Neural progenitor cell (in vitro differentiated cells): ENCODE results near the gene GRIP1. TPM values are rescaled to one million over a fixed set of nuclear protein-coding genes. Genes with fewer than 3 reads are reported as not detected.

Source experiments
- DNase-seq: peaks from one replicate; pipeline ENCODE4 v3.0.0-alpha.2; 2016; ENCODE audit warnings: low spot score
- H2AFZ ChIP-seq: fragments of 200-600 bp; sonication (generic); replicated peaks from 2 replicates; pipeline ENCODE4 v1.6.1; 2016; ENCODE audit warnings: antibody characterized with exemption
- H3F3A ChIP-seq: fragments of 200-600 bp; sonication (generic); 2 replicates; pipeline ENCODE4 v1.6.1; 2016; ENCODE audit warnings: antibody characterized with exemption, low read depth
- H3K27ac ChIP-seq: fragments of 200-600 bp; sonication (generic); 2 replicates; pipeline ENCODE4 v1.5.1; 2016; ENCODE audit warnings: mild to moderate bottlenecking
- H3K27me3 ChIP-seq: fragments of 200-600 bp; sonication (generic); 2 replicates; pipeline ENCODE4 v1.6.1; 2016; ENCODE audit warnings: mild to moderate bottlenecking, moderate library complexity
- H3K36me3 ChIP-seq: fragments of 200-600 bp; sonication (generic); 2 replicates; pipeline ENCODE4 v1.5.1; 2016
- H3K4me1 ChIP-seq: fragments of 200-600 bp; sonication (generic); 2 replicates; pipeline ENCODE4 v1.6.1; 2016; ENCODE audit warnings: mixed run types
- H3K4me2 ChIP-seq: fragments of 200-600 bp; sonication (generic); 2 replicates; pipeline ENCODE4 v1.6.1; 2016
- H3K4me3 ChIP-seq: fragments of 200-600 bp; sonication (generic); 2 replicates; pipeline ENCODE4 v1.5.1; 2016
- H3K79me2 ChIP-seq: fragments of 200-600 bp; sonication (generic); 2 replicates; pipeline ENCODE4 v1.6.1; 2016; ENCODE audit warnings: low read depth
- H3K9ac ChIP-seq: fragments of 200-600 bp; sonication (generic); 2 replicates; pipeline ENCODE4 v1.6.1; 2016
- H3K9me3 ChIP-seq: fragments of 200-600 bp; sonication (generic); 2 replicates; pipeline ENCODE4 v1.5.1; 2016; ENCODE audit warnings: low read depth
- H4K20me1 ChIP-seq: fragments of 200-600 bp; sonication (generic); 2 replicates; pipeline ENCODE4 v1.6.1; 2016; ENCODE audit warnings: low read depth
- H3K27ac Mint-ChIP-seq: 3 replicates; pipeline ENCODE4 v1.8.0; 2021; ENCODE audit warnings: mixed read lengths
- H3K27me3 Mint-ChIP-seq: 2 replicates; pipeline ENCODE4 v1.8.0; 2022; ENCODE audit warnings: low read depth, mild to moderate bottlenecking, inconsistent platforms, moderate library complexity, mixed read lengths; ENCODE audit not compliant: insufficient read depth
- H3K36me3 Mint-ChIP-seq: 3 replicates; pipeline ENCODE4 v1.8.0; 2021; ENCODE audit warnings: mixed read lengths
- H3K4me1 Mint-ChIP-seq: 3 replicates; pipeline ENCODE4 v1.8.0; 2021; ENCODE audit warnings: mixed read lengths
- H3K4me3 Mint-ChIP-seq: 3 replicates; pipeline ENCODE4 v1.8.0; 2021; ENCODE audit warnings: mild to moderate bottlenecking, moderate library complexity, mixed read lengths
- H3K9me3 Mint-ChIP-seq: 3 replicates; pipeline ENCODE4 v1.8.0; 2020; ENCODE audit warnings: mixed read lengths
- EZH2 ChIP-seq: fragments of 200-600 bp; sonication (generic); IDR thresholded peaks from 2 replicates; pipeline ENCODE4 v1.6.1; 2017; ENCODE audit warnings: antibody characterized with exemption, mild to moderate bottlenecking, moderate library complexity
- EZH2phosphoT487 ChIP-seq: fragments of 200-600 bp; sonication (generic); IDR thresholded peaks from 2 replicates; pipeline ENCODE4 v1.6.1; 2017; ENCODE audit warnings: antibody characterized with exemption
- total RNA-seq: library from RNA; depleted of rRNA; stranded (reverse); fragments of >200 nt; gene quantifications from 2 replicates; pipeline ENCODE4 v1.2.3, GENCODE V29; 2015; ENCODE audit warnings: low replicate concordance
- TF ChIP-seq, protein P1 (sequence below): fragments of 200-600 bp; sonication (generic); IDR thresholded peaks from 2 replicates; pipeline ENCODE4 v1.5.1; 2017; ENCODE audit warnings: antibody characterized with exemption, mild to moderate bottlenecking

Gene GRIP1
- total RNA-seq, 1 donor from 2014 or later = 38.2 TPM

GRCh38 chr12:66648033-66648735, 30.7 kb downstream of the GRIP1 start:
- DNase-seq = no peak
- Mint-ChIP-seq H3K9me3 (no peaks in the 10 kb centered on the region), H3K27ac (peak overlapping the region; percentile 34), H3K4me3 (no peak overlapping the region), H3K36me3 (no peaks in the 10 kb centered on the region), H3K27me3 (no peaks in the 10 kb centered on the region), H3K4me1 (peaks cover 20% of the 10 kb centered on the region)
- peaks cover 9% of the 10 kb centered on the region for H3K4me1 ChIP-seq
- peaks cover under 1% of the 10 kb centered on the region for H4K20me1 ChIP-seq
- no peaks in the 10 kb centered on the region for H3K79me2 ChIP-seq
- no peak overlapping the region for H3K27ac ChIP-seq
- TF ChIP-seq EZH2phosphoT487 (no peak), EZH2 (no peak)
- TF ChIP-seq, protein P1, sequence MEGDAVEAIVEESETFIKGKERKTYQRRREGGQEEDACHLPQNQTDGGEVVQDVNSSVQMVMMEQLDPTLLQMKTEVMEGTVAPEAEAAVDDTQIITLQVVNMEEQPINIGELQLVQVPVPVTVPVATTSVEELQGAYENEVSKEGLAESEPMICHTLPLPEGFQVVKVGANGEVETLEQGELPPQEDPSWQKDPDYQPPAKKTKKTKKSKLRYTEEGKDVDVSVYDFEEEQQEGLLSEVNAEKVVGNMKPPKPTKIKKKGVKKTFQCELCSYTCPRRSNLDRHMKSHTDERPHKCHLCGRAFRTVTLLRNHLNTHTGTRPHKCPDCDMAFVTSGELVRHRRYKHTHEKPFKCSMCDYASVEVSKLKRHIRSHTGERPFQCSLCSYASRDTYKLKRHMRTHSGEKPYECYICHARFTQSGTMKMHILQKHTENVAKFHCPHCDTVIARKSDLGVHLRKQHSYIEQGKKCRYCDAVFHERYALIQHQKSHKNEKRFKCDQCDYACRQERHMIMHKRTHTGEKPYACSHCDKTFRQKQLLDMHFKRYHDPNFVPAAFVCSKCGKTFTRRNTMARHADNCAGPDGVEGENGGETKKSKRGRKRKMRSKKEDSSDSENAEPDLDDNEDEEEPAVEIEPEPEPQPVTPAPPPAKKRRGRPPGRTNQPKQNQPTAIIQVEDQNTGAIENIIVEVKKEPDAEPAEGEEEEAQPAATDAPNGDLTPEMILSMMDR = no peak
- no peak overlapping the region for H2AFZ ChIP-seq
- H3K9me3 ChIP-seq = no peaks in the 10 kb centered on the region
- H3K9ac ChIP-seq = no peak overlapping the region
- no peaks in the 10 kb centered on the region for H3K36me3 ChIP-seq
- H3F3A ChIP-seq = no peaks in the 10 kb centered on the region
- no peak overlapping the region for H3K4me3 ChIP-seq
- H3K4me2 ChIP-seq = no peak overlapping the region
- no peaks in the 10 kb centered on the region for H3K27me3 ChIP-seq

DNA sequence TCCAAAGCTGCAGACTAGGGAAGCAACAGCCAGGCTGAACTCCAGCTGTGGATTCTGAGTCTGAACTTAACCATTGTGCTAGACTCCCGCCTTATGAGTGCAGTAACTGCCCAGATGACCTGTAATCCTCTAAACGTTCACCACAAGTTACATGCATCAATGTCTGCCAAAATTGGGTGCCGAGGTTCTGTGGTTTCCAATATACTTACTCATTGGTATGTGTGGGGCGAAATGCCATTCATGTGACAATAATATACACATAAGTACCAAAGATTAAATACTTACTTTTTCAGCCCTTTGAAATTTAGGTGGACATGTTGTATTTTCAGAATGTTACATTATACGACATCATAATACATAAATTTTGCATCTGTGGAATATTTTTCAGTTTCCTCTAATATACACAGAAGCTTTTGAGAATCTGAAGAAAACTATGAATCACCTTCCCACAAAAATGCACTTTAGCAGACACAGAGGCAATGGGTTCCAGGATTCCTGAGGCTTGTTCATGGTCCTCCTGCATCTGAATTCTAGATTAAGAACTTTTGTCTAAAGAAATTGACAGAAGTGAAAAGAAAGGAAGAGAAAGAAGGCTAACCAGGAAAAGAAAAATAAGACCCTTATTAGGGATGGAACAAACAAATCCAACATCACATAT, 31.7 kb downstream of the GRIP1 start:
- Histone ChIP-seq H3K27ac (no peak overlapping the region), H2AFZ (no peak overlapping the region), H3K9ac (no peak overlapping the region), H3F3A (no peaks in the 10 kb centered on the region), H3K4me3 (no peak overlapping the region), H3K79me2 (no peaks in the 10 kb centered on the region), H3K9me3 (no peaks in the 10 kb centered on the region), H3K4me1 (peaks cover 9% of the 10 kb centered on the region), H3K27me3 (no peaks in the 10 kb centered on the region), H3K36me3 (no peaks in the 10 kb centered on the region), H3K4me2 (no peak overlapping the region), H4K20me1 (no peaks in the 10 kb centered on the region)
- Mint-ChIP-seq H3K27me3 (no peaks in the 10 kb centered on the region), H3K4me3 (no peak overlapping the region), H3K9me3 (no peaks in the 10 kb centered on the region), H3K27ac (no peak overlapping the region), H3K36me3 (no peaks in the 10 kb centered on the region), H3K4me1 (peaks cover 20% of the 10 kb centered on the region)
- no peak for DNase-seq
- TF ChIP-seq EZH2phosphoT487 (no peak), EZH2 (no peak)
- TF ChIP-seq, protein P1 = no peak

GRCh38 chr12:66644151-66644550, 34.7 kb downstream of the GRIP1 start:
- TF ChIP-seq EZH2phosphoT487 (no peak), EZH2 (no peak)
- TF ChIP-seq, protein P1 = no peak
- Histone ChIP-seq H3K27ac (no peak overlapping the region), H3K36me3 (no peaks in the 10 kb centered on the region), H3K4me3 (no peak overlapping the region), H3F3A (no peaks in the 10 kb centered on the region), H3K4me1 (peaks cover 4% of the 10 kb centered on the region), H2AFZ (no peak overlapping the region), H3K27me3 (no peaks in the 10 kb centered on the region), H3K9me3 (no peaks in the 10 kb centered on the region), H3K9ac (no peak overlapping the region), H3K79me2 (no peaks in the 10 kb centered on the region), H3K4me2 (no peak overlapping the region), H4K20me1 (no peaks in the 10 kb centered on the region)
- H3K27me3 Mint-ChIP-seq = peaks cover 2% of the 10 kb centered on the region
- H3K27ac Mint-ChIP-seq = no peak overlapping the region
- no peak for DNase-seq
- H3K9me3 Mint-ChIP-seq = no peaks in the 10 kb centered on the region
- H3K4me3 Mint-ChIP-seq = no peak overlapping the region
- no peaks in the 10 kb centered on the region for H3K36me3 Mint-ChIP-seq
- peaks cover 16% of the 10 kb centered on the region for H3K4me1 Mint-ChIP-seq
